H9 (cell line): ENCODE data around the gene SLC9A1. TPM values are rescaled to one million over a fixed set of nuclear protein-coding genes. Genes with fewer than 3 reads are reported as not detected.

Experiments used
- DNase-seq: peaks from one replicate; pipeline ENCODE4 v3.0.0-alpha.2; 2017
- H2AFZ ChIP-seq: one replicate; pipeline ENCODE4 v1.6.1; 2013; ENCODE audit warnings: mild to moderate bottlenecking, low read length, control low read depth, moderate library complexity
- H2AK5ac ChIP-seq: 2 replicates; pipeline ENCODE4 v1.6.1; 2013; ENCODE audit warnings: low read length, control low read depth, mixed read lengths; ENCODE audit not compliant: insufficient read length
- H2BK120ac ChIP-seq: one replicate; pipeline ENCODE4 v1.6.1; 2013; ENCODE audit warnings: low read depth, mild to moderate bottlenecking, low read length, control low read depth, inconsistent platforms; ENCODE audit not compliant: poor library complexity, severe bottlenecking
- H2BK12ac ChIP-seq: 2 replicates; pipeline ENCODE4 v1.6.1; 2013; ENCODE audit warnings: low read length, control low read depth, mixed read lengths, low read depth; ENCODE audit not compliant: insufficient read length
- H2BK15ac ChIP-seq: 2 replicates; pipeline ENCODE4 v1.6.1; 2013; ENCODE audit warnings: low read depth, low read length, control low read depth
- H2BK20ac ChIP-seq: one replicate; pipeline ENCODE4 v1.6.1; 2013; ENCODE audit warnings: low read depth, mild to moderate bottlenecking, low read length, control low read depth, inconsistent platforms; ENCODE audit not compliant: poor library complexity, severe bottlenecking
- H2BK5ac ChIP-seq: 2 replicates; pipeline ENCODE4 v1.6.1; 2013; ENCODE audit warnings: low read length, control low read depth, mixed read lengths; ENCODE audit not compliant: insufficient read length
- H3K14ac ChIP-seq: 2 replicates; pipeline ENCODE4 v1.6.1; 2013; ENCODE audit warnings: low read length, control low read depth; ENCODE audit not compliant: insufficient read depth
- H3K18ac ChIP-seq: 2 replicates; pipeline ENCODE4 v1.6.1; 2013; ENCODE audit warnings: low read depth, mild to moderate bottlenecking, mixed read lengths, low read length, control low read depth; ENCODE audit not compliant: insufficient read length
- H3K23ac ChIP-seq: 2 replicates; pipeline ENCODE4 v1.6.1; 2013; ENCODE audit warnings: low read length, control low read depth, mixed read lengths, low read depth; ENCODE audit not compliant: insufficient read length
- H3K23me2 ChIP-seq: 2 replicates; pipeline ENCODE4 v1.6.1; 2013; ENCODE audit warnings: low read depth, mild to moderate bottlenecking, mixed read lengths, low read length, control low read depth; ENCODE audit not compliant: insufficient read length, poor library complexity, severe bottlenecking
- H3K27ac ChIP-seq: 2 replicates; pipeline ENCODE4 v1.5.1; 2013; ENCODE audit warnings: low read length, control low read depth, mixed read lengths, low read depth; ENCODE audit not compliant: insufficient read length
- H3K27me3 ChIP-seq: 2 replicates; pipeline ENCODE4 v1.6.1; 2013; ENCODE audit warnings: low read length, control low read depth, inconsistent platforms; ENCODE audit not compliant: insufficient read depth
- H3K4ac ChIP-seq: 2 replicates; pipeline ENCODE4 v1.6.1; 2013; ENCODE audit warnings: low read depth, mild to moderate bottlenecking, control low read depth, inconsistent platforms, low read length, moderate library complexity
- H3K4me1 ChIP-seq: 2 replicates; pipeline ENCODE4 v1.6.1; 2013; ENCODE audit warnings: low read length, control low read depth, inconsistent platforms; ENCODE audit not compliant: insufficient read depth
- H3K4me2 ChIP-seq: 2 replicates; pipeline ENCODE4 v1.6.1; 2013; ENCODE audit warnings: low read length, control low read depth, mixed read lengths; ENCODE audit not compliant: insufficient read length, insufficient read depth
- H3K56ac ChIP-seq: 2 replicates; pipeline ENCODE4 v1.6.1; 2013; ENCODE audit warnings: low read depth, mild to moderate bottlenecking, mixed read lengths, low read length, control low read depth; ENCODE audit not compliant: insufficient read length
- H3K79me1 ChIP-seq: 2 replicates; pipeline ENCODE4 v1.6.1; 2013; ENCODE audit warnings: low read depth, mild to moderate bottlenecking, moderate library complexity, low read length, control low read depth, inconsistent platforms; ENCODE audit not compliant: insufficient read depth, poor library complexity, severe bottlenecking
- H3K79me2 ChIP-seq: 2 replicates; pipeline ENCODE4 v1.6.1; 2013; ENCODE audit warnings: low read length, control low read depth, inconsistent platforms; ENCODE audit not compliant: insufficient read depth
- H3K9ac ChIP-seq: 2 replicates; pipeline ENCODE4 v1.6.1; 2013; ENCODE audit warnings: low read length, control low read depth, mixed read lengths; ENCODE audit not compliant: insufficient read length; ENCODE audit errors: extremely low read depth
- H3K9me3 ChIP-seq: one replicate; pipeline ENCODE4 v1.6.1; 2013; ENCODE audit warnings: low read depth, low read length, inconsistent platforms; ENCODE audit not compliant: control insufficient read depth
- H3T11ph ChIP-seq: one replicate; pipeline ENCODE4 v1.6.1; 2013; ENCODE audit warnings: mild to moderate bottlenecking, low read length, control low read depth, inconsistent platforms
- H4K20me1 ChIP-seq: one replicate; pipeline ENCODE4 v1.6.1; 2013; ENCODE audit not compliant: control insufficient read depth, insufficient read length, insufficient read depth
- H4K5ac ChIP-seq: 2 replicates; pipeline ENCODE4 v1.6.1; 2013; ENCODE audit warnings: low read depth, mild to moderate bottlenecking, mixed read lengths, low read length, control low read depth; ENCODE audit not compliant: insufficient read length
- H4K8ac ChIP-seq: replicated peaks from 2 replicates; pipeline ENCODE4 v1.6.1; 2013; ENCODE audit warnings: low read length, control low read depth, mixed read lengths, low read depth; ENCODE audit not compliant: insufficient read length
- H4K91ac ChIP-seq: 2 replicates; pipeline ENCODE4 v1.6.1; 2013; ENCODE audit warnings: low read depth, mild to moderate bottlenecking, moderate library complexity, mixed read lengths, low read length, control low read depth; ENCODE audit not compliant: insufficient read length
- H3K27ac Mint-ChIP-seq, 3 experiments: 2 replicates in 2 of 3; 3 replicates in 1 of 3; pipeline ENCODE4 v1.8.0; 2020 to 2021; ENCODE audit warnings: mixed read lengths in 3 of 3, mild to moderate bottlenecking in 1 of 3, moderate library complexity in 1 of 3
- H3K27me3 Mint-ChIP-seq: 2 replicates; pipeline ENCODE4 v1.8.0; 2021; ENCODE audit warnings: low read depth, mild to moderate bottlenecking, moderate library complexity, mixed read lengths
- H3K36me3 Mint-ChIP-seq, 3 experiments: 2 replicates in 2 of 3; 3 replicates in 1 of 3; pipeline ENCODE4 v1.8.0; 2020 to 2021; ENCODE audit warnings: low read depth in 3 of 3, mixed read lengths in 3 of 3; ENCODE audit not compliant: insufficient read depth in 1 of 3
- H3K4me1 Mint-ChIP-seq, 2 experiments: 2 replicates each; pipeline ENCODE4 v1.8.0; 2020; ENCODE audit warnings: mixed read lengths in 2 of 2
- H3K4me3 Mint-ChIP-seq, 2 experiments: 2 replicates in 1 of 2; 3 replicates in 1 of 2; pipeline ENCODE4 v1.8.0; 2020 to 2021; ENCODE audit warnings: mild to moderate bottlenecking in 2 of 2, mixed read lengths in 2 of 2, moderate library complexity in 1 of 2
- H3K9me3 Mint-ChIP-seq, 2 experiments: 2 replicates in 1 of 2; 3 replicates in 1 of 2; pipeline ENCODE4 v1.8.0; 2020; ENCODE audit warnings: mild to moderate bottlenecking in 2 of 2, mixed read lengths in 2 of 2, moderate library complexity in 1 of 2
- CTCF ChIP-seq: fragments of 200-600 bp; sonication (generic); conservative IDR thresholded peaks from 3 replicates; pipeline ENCODE4 v1.8.0; 2021; ENCODE audit warnings: antibody characterized with exemption, mild to moderate bottlenecking
- WGBS: extraction: QIAGEN DNeasy Blood & Tissue Kit; methylation state at CpG from one replicate; pipeline ENCODE4 v1.1.7; 2013; ENCODE audit warnings: missing lambda C conversion rate, low lambda C conversion rate, mixed read lengths; ENCODE audit not compliant: insufficient read length; ENCODE audit errors: extremely low coverage; 5-methylcytosine and 5-hydroxymethylcytosine counted together
- total RNA-seq: library from RNA; stranded (reverse); gene quantifications from 2 replicates; pipeline ENCODE4 v1.2.1, GENCODE V29; 2021

The SLC9A1 gene
- total RNA-seq, 1 experiment from 2014 or later: 20.8 TPM

- H4K5ac ChIP-seq: no peak overlapping the region
- DNase-seq: no peak
- H3K27me3 ChIP-seq: no peaks in the 10 kb centered on the region
- Mint-ChIP-seq H3K27ac (no peak overlapping the region), H3K36me3 (no peaks in the 10 kb centered on the region), H3K4me1 (no peaks in the 10 kb centered on the region), H3K27me3 (no peaks in the 10 kb centered on the region; the same call in none of the 2 replicates), H3K9me3 (no peaks in the 10 kb centered on the region), H3K4me3 (no peak overlapping the region)
- no peak overlapping the region for H2AK5ac ChIP-seq
- H3K9me3 ChIP-seq: no peaks in the 10 kb centered on the region
- H2BK120ac ChIP-seq: no peak overlapping the region
- H3K23me2 ChIP-seq: no peaks in the 10 kb centered on the region
- no CpG with 5 or more reads among the region's 6 CpGs for WGBS
- H3K18ac ChIP-seq: no peak overlapping the region
- H3K79me2 ChIP-seq: no peaks in the 10 kb centered on the region
- no peak overlapping the region for H2BK15ac ChIP-seq
- no peaks in the 10 kb centered on the region for H3K4me1 ChIP-seq
- H2BK12ac ChIP-seq: no peak overlapping the region
- H3K27ac ChIP-seq: no peak overlapping the region
- no peak overlapping the region for H4K91ac ChIP-seq
- H3K4me2 ChIP-seq: no peak overlapping the region
- H3K23ac ChIP-seq: no peak overlapping the region
- H2AFZ ChIP-seq: no peak overlapping the region
- no peak overlapping the region for H3K14ac ChIP-seq
- no peak for TF ChIP-seq CTCF
- no peaks in the 10 kb centered on the region for H4K20me1 ChIP-seq
- H3K4ac ChIP-seq: no peak overlapping the region
- H3K9ac ChIP-seq: no peak overlapping the region
- H2BK5ac ChIP-seq: no peak overlapping the region
- no peak overlapping the region for H2BK20ac ChIP-seq
- H3K79me1 ChIP-seq: no peaks in the 10 kb centered on the region
- H4K8ac ChIP-seq: no peak overlapping the region
- no peak overlapping the region for H3K56ac ChIP-seq
- H3T11ph ChIP-seq: no peak overlapping the region
Measured at GRCh38 chr1:27163093-27163492, 8.2 kb upstream of the SLC9A1 start.
